GM19324 (cell line): ENCODE results near the gene LMAN1L.

Source experiments
- ATAC-seq: cut with Tn5 transposase; IDR thresholded peaks from one replicate; pipeline ENCODE4 v1.9.1; 2021; ENCODE audit warnings: mild to moderate bottlenecking, moderate library complexity; ENCODE audit not compliant: unreplicated experiment, low FRiP score

The LMAN1L gene

GRCh38 chr15:74812533-74812932 lies at the start of gene LMAN1L:
TSS of gene LMAN1L (plus strand) at chr15:74812835. CDS start at chr15:74812855, 20 bp downstream.
- no peak for ATAC-seq

GRCh38 chr15:74763416-74763815 lies 49.2 kb upstream of the LMAN1L start:
- no peak for ATAC-seq

- no peak for ATAC-seq
These were observed 45.2 kb upstream of the LMAN1L start for GRCh38 chr15:74767167-74768098.

GRCh38 chr15:74768099-74768770 lies 44.4 kb upstream of the LMAN1L start:
- no peak for ATAC-seq

GRCh38 chr15:74768771-74769342 lies 43.8 kb upstream of the LMAN1L start:
- ATAC-seq: no peak

GRCh38 chr15:74769463-74770025 lies 43.1 kb upstream of the LMAN1L start:
- no peak for ATAC-seq

GRCh38 chr15:74770211-74770903 lies 42.3 kb upstream of the LMAN1L start:
- ATAC-seq: no peak

- ATAC-seq: no peak
These were observed 39.3 kb upstream of the LMAN1L start for GRCh38 chr15:74773329-74773728.

GRCh38 chr15:74773731-74774252 lies 38.8 kb upstream of the LMAN1L start:
- no peak for ATAC-seq

- ATAC-seq: no peak
These were observed 37.5 kb upstream of the LMAN1L start for GRCh38 chr15:74775132-74775562.

- no peak for ATAC-seq
These were observed 36.7 kb upstream of the LMAN1L start for GRCh38 chr15:74775894-74776293.

GRCh38 chr15:74776821-74777768 lies 35.5 kb upstream of the LMAN1L start:
- ATAC-seq: peak; percentile 31

GRCh38 chr15:74777769-74778598 lies 34.7 kb upstream of the LMAN1L start:
- ATAC-seq: no peak

- no peak for ATAC-seq
These were observed 34.0 kb upstream of the LMAN1L start for GRCh38 chr15:74778599-74778970.

GRCh38 chr15:74779162-74779648 lies 33.4 kb upstream of the LMAN1L start:
- no peak for ATAC-seq

- no peak for ATAC-seq
These were observed 31.9 kb upstream of the LMAN1L start for GRCh38 chr15:74780523-74781430.
